Dendritic cell treated with granulocyte-macrophage colony-stimulating factor and Interleukin-4, amounts not matched to agents 40 ng/mL and 50 ng/mL, for 4 days (primary cell): ENCODE results near the gene ANKRD50.
A peak's percentile ranks its signal among the peaks of the same experiment; 100 is the strongest.

Experiments used
- H3K27ac Mint-ChIP-seq: one replicate; pipeline ENCODE4 v1.8.0; 2022; ENCODE audit warnings: mild to moderate bottlenecking, mixed read lengths
- H3K27me3 Mint-ChIP-seq: one replicate; pipeline ENCODE4 v1.8.0; 2022; ENCODE audit warnings: mild to moderate bottlenecking, mixed read lengths
- H3K36me3 Mint-ChIP-seq: one replicate; pipeline ENCODE4 v1.8.0; 2022; ENCODE audit warnings: low read depth, mixed read lengths
- H3K4me1 Mint-ChIP-seq: one replicate; pipeline ENCODE4 v1.8.0; 2022; ENCODE audit warnings: low read depth, mixed read lengths
- H3K4me3 Mint-ChIP-seq: one replicate; pipeline ENCODE4 v1.8.0; 2022; ENCODE audit warnings: mild to moderate bottlenecking, moderate library complexity, mixed read lengths
- H3K9me3 Mint-ChIP-seq: one replicate; pipeline ENCODE4 v1.8.0; 2022; ENCODE audit warnings: mixed read lengths
- intact Hi-C: fragments of 100-400 bp; cut with micrococcal nuclease; formaldehyde crosslinking; loops from one replicate; pipeline ENCODE4 v1.15.0; 2022

Gene ANKRD50

DNA sequence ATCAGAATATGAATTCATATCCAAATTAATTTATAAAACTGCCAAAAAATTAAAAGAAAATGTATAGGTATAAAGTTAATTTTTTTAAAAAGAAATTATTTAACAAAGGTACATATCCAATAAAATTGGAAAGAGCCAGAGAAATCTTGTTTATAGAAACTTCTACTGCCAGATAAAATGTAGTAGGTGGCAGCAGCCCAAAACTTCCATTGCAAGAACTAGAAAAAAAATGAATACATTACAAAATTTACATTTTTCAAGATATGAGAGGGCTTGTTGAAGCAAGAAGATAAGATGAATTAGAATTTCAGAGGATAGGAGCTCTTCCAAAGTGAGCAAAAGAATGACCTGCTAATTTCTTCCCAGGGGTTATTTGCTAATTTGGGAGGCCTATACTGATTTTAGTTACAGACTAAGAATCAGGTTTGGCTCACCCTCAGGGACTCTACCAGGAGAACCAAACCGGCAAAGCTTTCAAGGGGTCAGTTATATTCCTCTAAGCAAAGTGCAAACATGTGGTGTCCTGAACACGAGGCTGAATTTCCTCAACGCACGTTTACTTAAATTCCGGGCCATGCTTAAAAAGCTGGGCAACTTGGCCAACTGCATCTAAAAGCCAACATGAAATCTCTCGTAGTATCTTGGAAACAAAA, 17.5 kb downstream of the ANKRD50 start:
- no peaks in the 10 kb centered on the region for H3K27me3 Mint-ChIP-seq
- intact Hi-C loops = no loop called here
- peaks cover 8% of the 10 kb centered on the region for H3K4me1 Mint-ChIP-seq
- peaks cover 40% of the 10 kb centered on the region for H3K36me3 Mint-ChIP-seq
- no peak overlapping the region for H3K4me3 Mint-ChIP-seq
- no peak overlapping the region for H3K27ac Mint-ChIP-seq
- peaks cover 24% of the 10 kb centered on the region for H3K9me3 Mint-ChIP-seq

DNA sequence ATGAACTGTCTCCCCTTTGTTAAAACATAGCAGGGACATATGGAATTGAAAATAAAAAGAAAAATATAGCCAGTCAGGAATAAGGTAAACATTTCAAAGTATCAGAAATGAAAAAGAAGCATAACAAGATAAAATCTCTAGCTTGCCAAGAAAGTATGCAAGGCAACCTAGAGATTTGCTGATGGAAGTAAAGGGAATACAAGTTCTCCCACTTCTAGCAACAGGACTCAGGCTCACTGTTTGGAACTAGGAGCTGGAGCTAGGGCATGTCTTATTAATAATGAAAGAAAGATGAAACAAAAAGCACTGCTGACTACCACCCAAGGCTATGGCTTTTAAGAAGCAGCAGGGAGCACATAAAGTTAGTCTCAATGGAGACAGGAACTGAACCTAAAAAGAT, 18.2 kb downstream of the ANKRD50 start:
- Mint-ChIP-seq H3K27ac (no peak overlapping the region), H3K27me3 (no peaks in the 10 kb centered on the region), H3K36me3 (peaks cover 40% of the 10 kb centered on the region), H3K9me3 (peaks cover 24% of the 10 kb centered on the region), H3K4me3 (no peak overlapping the region), H3K4me1 (peaks cover 5% of the 10 kb centered on the region)
- intact Hi-C loops = no loop called here

DNA sequence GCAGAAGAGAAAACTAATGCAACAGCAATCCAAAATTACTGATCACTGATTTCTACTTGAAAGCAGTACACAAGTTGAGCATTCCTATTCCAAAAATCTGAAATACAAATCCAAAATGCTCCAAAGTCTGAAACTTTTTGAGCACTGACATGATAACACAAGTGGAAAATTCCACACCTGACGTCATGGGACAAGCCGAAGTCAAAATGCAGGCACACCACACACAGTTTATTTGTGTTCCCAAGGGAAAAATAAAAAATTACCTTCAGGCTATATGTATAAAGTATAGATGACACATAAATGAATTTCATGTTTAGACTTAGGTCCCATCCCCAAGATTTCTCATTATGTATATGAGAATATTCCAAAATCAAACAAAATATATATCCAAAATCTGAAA, 20.7 kb downstream of the ANKRD50 start:
- H3K4me1 Mint-ChIP-seq = peaks cover 5% of the 10 kb centered on the region
- H3K4me3 Mint-ChIP-seq = no peak overlapping the region
- no peaks in the 10 kb centered on the region for H3K27me3 Mint-ChIP-seq
- intact Hi-C loops = no loop called here
- H3K9me3 Mint-ChIP-seq = peaks cover 11% of the 10 kb centered on the region
- peaks cover 26% of the 10 kb centered on the region for H3K36me3 Mint-ChIP-seq
- no peak overlapping the region for H3K27ac Mint-ChIP-seq

DNA sequence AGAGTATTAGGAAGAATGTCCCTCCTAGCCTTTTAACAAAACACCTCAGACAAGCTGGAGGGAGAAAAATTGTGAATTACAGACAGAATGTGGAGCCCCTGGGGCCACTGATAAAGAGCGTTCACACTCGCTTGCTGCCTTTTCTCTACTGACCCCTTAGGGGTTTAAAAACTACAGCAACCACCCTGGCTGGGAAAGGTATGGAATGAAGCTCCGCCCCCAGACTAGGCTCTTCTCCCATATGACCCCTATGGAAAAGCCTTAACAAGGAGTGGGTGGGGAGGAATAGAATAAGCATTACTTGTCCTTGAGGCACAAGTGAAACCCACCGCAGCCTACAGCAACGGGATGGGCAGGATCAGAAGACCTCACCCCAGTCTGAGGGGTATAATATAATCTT, 26.3 kb downstream of the ANKRD50 start:
- Mint-ChIP-seq H3K27ac (no peak overlapping the region), H3K36me3 (peaks cover 11% of the 10 kb centered on the region), H3K4me1 (peaks cover 12% of the 10 kb centered on the region), H3K27me3 (no peaks in the 10 kb centered on the region), H3K4me3 (no peak overlapping the region), H3K9me3 (no peaks in the 10 kb centered on the region)
- intact Hi-C loops = no loop called here

DNA sequence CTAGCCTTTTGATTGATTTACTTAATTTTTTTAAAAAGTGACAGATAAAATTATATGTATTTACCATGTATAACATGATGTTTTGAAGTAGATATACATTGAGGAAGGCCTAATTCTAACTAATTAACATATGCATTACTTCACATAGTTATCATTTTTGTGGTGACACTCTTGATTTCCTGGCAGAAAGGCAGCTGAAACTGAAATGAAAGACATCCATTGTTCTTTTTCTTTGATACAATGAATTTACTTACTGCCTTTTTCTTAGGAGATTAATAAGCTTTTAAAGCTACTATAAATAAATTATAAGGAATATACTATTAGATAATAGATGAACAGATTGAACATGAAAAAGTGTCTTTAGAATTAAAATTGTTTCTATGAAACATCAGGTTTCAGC, 26.7 kb downstream of the ANKRD50 start:
- no peaks in the 10 kb centered on the region for H3K27me3 Mint-ChIP-seq
- no peaks in the 10 kb centered on the region for H3K9me3 Mint-ChIP-seq
- intact Hi-C loops = no loop called here
- H3K4me3 Mint-ChIP-seq = no peak overlapping the region
- H3K27ac Mint-ChIP-seq = no peak overlapping the region
- peaks cover 7% of the 10 kb centered on the region for H3K36me3 Mint-ChIP-seq
- peaks cover 13% of the 10 kb centered on the region for H3K4me1 Mint-ChIP-seq

DNA sequence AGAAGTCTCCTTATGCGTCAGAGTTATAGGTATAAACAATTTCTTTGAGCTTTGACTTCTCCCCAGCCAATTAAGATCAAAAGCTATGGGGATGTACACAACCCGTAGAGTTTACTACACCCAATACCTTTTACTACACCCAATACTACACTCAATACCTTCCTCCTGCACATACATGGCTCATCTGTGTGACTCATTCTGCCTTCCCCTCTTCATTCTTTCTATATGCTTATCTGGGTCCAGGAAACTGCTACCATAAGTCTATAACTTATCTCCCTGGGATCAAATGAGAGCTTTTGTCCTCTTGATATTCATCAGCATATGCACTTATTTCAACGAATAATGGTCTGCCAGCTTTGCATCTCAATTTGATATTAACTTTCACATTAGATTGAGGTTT, 28.2 kb downstream of the ANKRD50 start:
- intact Hi-C loops = no loop called here
- H3K27me3 Mint-ChIP-seq = no peaks in the 10 kb centered on the region
- no peaks in the 10 kb centered on the region for H3K9me3 Mint-ChIP-seq
- H3K4me1 Mint-ChIP-seq = peaks cover 24% of the 10 kb centered on the region
- H3K27ac Mint-ChIP-seq = no peak overlapping the region
- peaks cover 6% of the 10 kb centered on the region for H3K36me3 Mint-ChIP-seq
- H3K4me3 Mint-ChIP-seq = no peak overlapping the region

DNA sequence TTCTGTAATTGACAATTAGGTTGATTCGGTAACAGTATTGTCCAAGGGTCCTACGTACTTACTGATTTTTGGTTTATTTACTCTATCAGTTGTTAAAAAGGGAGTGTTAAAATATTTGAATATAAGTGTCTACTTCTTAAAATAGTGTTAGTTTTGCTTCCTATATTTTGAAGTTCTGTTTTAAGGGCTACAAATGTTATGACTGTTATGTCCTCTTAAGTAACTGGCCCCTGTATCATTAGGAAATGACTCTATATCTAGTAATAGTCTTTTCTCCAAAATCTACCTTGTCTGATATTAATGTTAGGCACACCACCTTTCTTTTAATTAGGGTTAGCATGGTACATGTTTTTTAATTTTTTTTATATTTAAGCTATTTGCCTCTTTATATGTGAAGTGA, 30.1 kb downstream of the ANKRD50 start:
- no peaks in the 10 kb centered on the region for H3K9me3 Mint-ChIP-seq
- no peaks in the 10 kb centered on the region for H3K27me3 Mint-ChIP-seq
- H3K4me3 Mint-ChIP-seq = no peak overlapping the region
- peaks cover 6% of the 10 kb centered on the region for H3K36me3 Mint-ChIP-seq
- H3K4me1 Mint-ChIP-seq = peaks cover 24% of the 10 kb centered on the region
- no peak overlapping the region for H3K27ac Mint-ChIP-seq
- intact Hi-C loops = no loop called here

DNA sequence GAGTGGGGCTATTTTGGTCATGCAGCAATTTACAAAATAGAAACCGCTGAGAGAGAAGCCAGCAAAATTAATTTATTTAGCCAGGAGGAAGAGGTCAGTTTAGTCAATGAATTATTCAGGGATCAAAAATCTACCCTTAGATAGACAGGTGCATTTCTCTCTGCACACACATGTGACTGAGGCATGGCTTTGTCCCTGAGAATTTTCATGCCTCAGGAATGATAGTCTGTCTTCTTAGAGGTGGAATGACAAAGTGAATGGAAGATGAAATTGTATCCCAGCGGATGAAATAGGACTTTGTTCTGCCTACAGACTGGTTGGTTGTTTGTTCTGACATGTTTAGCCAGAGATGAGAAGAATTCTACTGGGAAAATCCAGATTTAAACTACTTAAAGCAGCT, 46.0 kb downstream of the ANKRD50 start:
- Mint-ChIP-seq H3K27ac (no peak overlapping the region), H3K9me3 (no peaks in the 10 kb centered on the region), H3K4me3 (no peak overlapping the region), H3K4me1 (no peaks in the 10 kb centered on the region), H3K27me3 (no peaks in the 10 kb centered on the region), H3K36me3 (peaks cover 37% of the 10 kb centered on the region)
- intact Hi-C loops = no loop called here

DNA sequence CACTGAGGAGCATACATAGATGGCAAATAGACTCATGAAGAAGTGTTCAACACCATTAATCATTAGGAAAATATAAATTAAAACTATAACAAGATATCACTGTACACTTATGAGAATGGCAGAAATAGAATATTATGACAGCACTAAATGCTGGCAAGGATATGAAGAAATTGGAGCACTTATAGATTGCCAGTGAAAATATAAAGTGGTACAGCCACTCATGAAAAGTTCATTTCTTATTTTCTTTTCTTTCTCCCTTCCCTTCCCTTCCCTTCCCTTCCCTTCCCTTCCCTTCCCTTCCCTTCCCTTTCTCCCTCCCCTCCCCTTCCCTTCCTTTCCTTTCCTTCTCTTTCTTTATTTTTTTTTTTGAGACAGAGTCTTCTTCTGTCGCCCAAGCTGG, 53.7 kb downstream of the ANKRD50 start:
- peaks cover 6% of the 10 kb centered on the region for H3K9me3 Mint-ChIP-seq
- no peak overlapping the region for H3K27ac Mint-ChIP-seq
- H3K4me1 Mint-ChIP-seq = no peaks in the 10 kb centered on the region
- no peaks in the 10 kb centered on the region for H3K36me3 Mint-ChIP-seq
- intact Hi-C loops = no loop called here
- H3K4me3 Mint-ChIP-seq = no peak overlapping the region
- no peaks in the 10 kb centered on the region for H3K27me3 Mint-ChIP-seq

DNA sequence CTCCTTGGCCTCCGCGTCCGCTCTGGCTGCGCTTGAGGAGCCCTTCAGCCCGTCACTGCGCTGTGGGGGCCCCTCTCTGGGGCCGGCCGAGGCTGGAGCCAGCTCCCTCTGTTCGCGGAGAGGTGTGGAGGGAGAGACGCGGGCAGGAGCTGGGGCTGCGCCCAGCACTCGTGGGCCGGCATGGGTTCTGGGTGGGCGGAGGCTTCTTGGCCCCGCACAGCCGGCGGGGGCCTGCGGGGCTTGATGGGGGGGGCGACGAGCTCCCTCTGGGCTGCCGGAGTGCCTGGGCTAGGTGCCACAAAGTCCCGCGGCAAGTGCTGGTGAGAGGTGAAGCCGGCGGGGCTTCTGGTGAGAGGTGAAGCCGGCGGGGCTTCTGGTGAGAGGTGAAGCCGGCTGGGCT, 61.9 kb downstream of the ANKRD50 start:
- Mint-ChIP-seq H3K4me1 (no peaks in the 10 kb centered on the region), H3K36me3 (peaks cover 15% of the 10 kb centered on the region), H3K9me3 (peaks cover 21% of the 10 kb centered on the region), H3K4me3 (no peak overlapping the region), H3K27ac (no peak overlapping the region), H3K27me3 (no peaks in the 10 kb centered on the region)
- intact Hi-C loops = no loop called here

DNA sequence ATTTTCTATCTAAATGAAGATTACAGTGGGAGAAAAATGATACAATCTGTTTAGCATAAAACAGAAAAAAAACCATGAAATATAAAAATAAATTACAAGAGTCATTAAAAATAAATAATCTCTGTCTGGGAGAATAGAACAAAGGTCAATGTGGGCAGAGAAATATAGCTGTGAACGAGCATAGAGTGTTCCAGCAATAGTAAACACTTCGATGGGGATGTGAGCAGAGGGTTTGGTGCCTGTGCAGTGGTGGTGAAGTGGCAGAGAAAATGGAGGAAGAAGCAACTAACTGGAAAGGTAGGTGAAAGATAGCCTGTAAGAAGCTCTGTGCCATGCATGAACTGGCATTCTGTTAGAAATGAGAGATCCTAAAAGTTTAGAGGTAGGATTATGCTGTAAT, 64.9 kb downstream of the ANKRD50 start:
- peaks cover 15% of the 10 kb centered on the region for H3K36me3 Mint-ChIP-seq
- peaks cover 14% of the 10 kb centered on the region for H3K9me3 Mint-ChIP-seq
- intact Hi-C loops = no loop called here
- no peaks in the 10 kb centered on the region for H3K27me3 Mint-ChIP-seq
- no peak overlapping the region for H3K27ac Mint-ChIP-seq
- H3K4me1 Mint-ChIP-seq = peaks cover 4% of the 10 kb centered on the region
- no peak overlapping the region for H3K4me3 Mint-ChIP-seq

DNA sequence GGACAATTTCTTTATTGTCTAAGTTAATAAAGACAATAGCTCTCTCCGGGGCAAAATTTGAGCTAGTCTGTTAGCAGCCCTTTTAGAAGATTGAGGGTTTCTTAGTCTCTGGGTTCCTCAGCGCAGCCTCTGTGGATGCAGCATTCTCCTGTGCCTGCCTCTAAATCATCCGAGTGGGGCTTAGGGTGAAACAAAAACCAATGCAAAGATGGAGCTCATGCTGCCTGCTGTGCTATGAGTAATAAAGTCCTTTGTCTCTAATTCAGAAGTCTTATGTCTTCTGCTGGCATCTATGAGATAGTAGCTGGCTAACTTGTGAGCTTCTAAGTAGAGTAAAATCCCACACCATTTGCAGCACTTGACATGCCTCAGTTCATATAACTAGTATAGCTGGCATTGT, 67.9 kb downstream of the ANKRD50 start:
- Mint-ChIP-seq H3K4me1 (peaks cover 10% of the 10 kb centered on the region), H3K27ac (no peak overlapping the region), H3K36me3 (no peaks in the 10 kb centered on the region), H3K27me3 (no peaks in the 10 kb centered on the region), H3K4me3 (no peak overlapping the region), H3K9me3 (no peaks in the 10 kb centered on the region)
- intact Hi-C loops = no loop called here

DNA sequence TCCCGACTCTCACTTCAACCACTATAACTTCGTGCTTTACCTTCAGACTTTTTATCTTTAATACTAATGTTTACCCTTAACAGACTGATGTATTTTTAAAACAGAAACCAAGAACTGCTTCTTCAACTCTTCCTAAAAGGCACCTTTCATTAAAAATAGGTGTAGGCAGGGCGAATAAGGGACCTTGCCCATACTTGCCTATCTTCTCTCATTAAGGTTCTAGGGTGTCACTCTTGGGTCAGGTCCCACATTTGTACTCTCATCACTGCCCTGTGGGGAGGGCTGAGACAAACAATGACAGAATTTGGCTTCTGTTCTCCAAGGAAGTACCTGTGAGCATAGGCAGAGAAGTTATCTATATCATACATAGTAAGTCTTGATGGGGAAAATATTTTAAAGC, 69.7 kb downstream of the ANKRD50 start:
- H3K9me3 Mint-ChIP-seq = no peaks in the 10 kb centered on the region
- peaks cover 10% of the 10 kb centered on the region for H3K4me1 Mint-ChIP-seq
- no peaks in the 10 kb centered on the region for H3K36me3 Mint-ChIP-seq
- no peak overlapping the region for H3K4me3 Mint-ChIP-seq
- no peaks in the 10 kb centered on the region for H3K27me3 Mint-ChIP-seq
- intact Hi-C loops = no loop called here
- peak overlapping the region; percentile 17 for H3K27ac Mint-ChIP-seq

DNA sequence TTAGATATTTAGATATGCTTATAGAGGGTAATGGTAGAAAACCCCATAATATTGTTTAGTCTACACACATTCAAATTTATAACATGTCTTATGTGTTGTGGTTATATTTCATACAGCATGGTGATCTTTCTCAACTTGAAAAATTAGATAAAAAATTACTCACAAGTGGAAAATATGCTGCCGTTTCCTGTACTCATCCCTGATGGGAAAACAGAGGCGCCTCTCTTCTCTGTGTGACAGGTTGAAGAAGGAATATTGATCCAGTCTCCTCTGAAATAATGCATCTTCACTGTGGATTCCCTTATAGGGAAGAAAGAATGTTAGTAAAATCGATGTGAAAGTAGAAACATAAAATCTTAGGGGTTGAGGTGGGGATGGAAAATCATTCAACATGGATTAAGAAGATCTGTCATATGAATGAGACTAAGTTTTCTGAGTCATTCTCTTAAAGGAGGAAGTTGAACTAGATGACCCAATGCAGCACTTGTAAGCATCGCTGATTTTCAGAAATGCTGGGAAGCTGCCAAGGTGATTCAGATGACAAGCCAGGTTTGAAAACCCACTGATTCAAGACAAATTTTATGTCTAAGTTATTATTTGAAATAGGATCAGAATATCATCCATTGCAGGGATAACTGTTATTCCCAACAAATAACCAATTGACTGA, 70.7 kb downstream of the ANKRD50 start:
- H3K9me3 Mint-ChIP-seq = no peaks in the 10 kb centered on the region
- H3K4me3 Mint-ChIP-seq = no peak overlapping the region

More for the DNA sequence above, 70.7 kb downstream of the ANKRD50 start:
- intact Hi-C loops = no loop called here
- H3K4me1 Mint-ChIP-seq = peaks cover 10% of the 10 kb centered on the region
- no peaks in the 10 kb centered on the region for H3K36me3 Mint-ChIP-seq
- no peak overlapping the region for H3K27ac Mint-ChIP-seq
- no peaks in the 10 kb centered on the region for H3K27me3 Mint-ChIP-seq
